ENCODE measurements around the gene LAMB4.

GRCh38 chr7:108003599-108003935 is 126.6 kb downstream of the LAMB4 start:
- no peak for TF ChIP-seq EZH2phosphoT487 (IDR thresholded peaks at IDR 0.05; ENCODE audit: unreplicated experiment)
- no peak for TF ChIP-seq CTCF (conservative IDR thresholded peaks at IDR 0.05; ENCODE audit: low read depth in 2 of 2)
- TF ChIP-seq POLR2AphosphoS5 (IDR thresholded peaks at IDR 0.05; ENCODE audit: low read depth): no peak
- peak; percentile 58 for TF ChIP-seq EZH2 (IDR thresholded peaks at IDR 0.05; ENCODE audit: low read depth, unreplicated experiment)
- TF ChIP-seq REST (IDR thresholded peaks at IDR 0.05; ENCODE audit: unreplicated experiment): no peak
- TF ChIP-seq JUNB (IDR thresholded peaks at IDR 0.05; ENCODE audit: unreplicated experiment): no peak
- TF ChIP-seq CREB1 (CRISPR knock-in tag; IDR thresholded peaks at IDR 0.05; ENCODE audit: low read depth): no peak

All from GM23338 (cell line).